ENCODE measurements around the gene PLEKHA1.

Gene PLEKHA1

DNA sequence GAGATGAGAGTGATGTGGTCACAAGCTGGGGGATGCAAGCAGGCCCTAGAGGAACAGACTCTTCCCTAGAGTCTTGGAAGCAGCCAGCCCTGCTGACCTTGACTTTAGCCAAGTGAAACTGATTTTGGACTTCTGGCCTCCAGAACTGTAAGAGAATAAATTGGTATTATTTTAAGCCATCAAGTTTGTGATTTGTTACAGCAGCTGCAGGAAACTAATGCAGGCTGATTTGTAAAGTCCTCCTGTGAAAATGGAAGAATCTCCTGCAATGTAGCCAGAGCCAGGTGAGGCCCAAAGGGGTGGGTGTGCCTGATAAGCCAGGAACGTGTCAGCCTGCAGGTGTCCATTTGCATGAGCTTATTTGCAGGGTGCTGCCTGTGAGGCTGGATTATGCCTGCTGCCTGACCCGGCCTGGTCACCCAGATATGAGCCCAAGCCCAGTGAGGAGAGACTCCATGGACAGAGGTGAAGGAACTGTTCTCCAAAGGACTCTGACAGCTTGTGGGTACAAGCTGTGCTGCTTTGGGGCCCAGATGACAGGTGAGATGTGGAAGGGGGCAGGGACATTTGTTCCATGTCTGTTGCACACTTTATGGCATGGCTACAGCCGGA lies 24.6 kb upstream of the PLEKHA1 start:
- TF ChIP-seq POLR2AphosphoS5 (IDR thresholded peaks at IDR 0.05; ENCODE audit: low read depth, low read length) (no peak), SIN3A (IDR thresholded peaks at IDR 0.05; ENCODE audit: borderline replicate concordance, insufficient read depth, low read length) (no peak), FOXP2 (optimal IDR thresholded peaks at IDR 0.05; ENCODE audit: borderline replicate concordance, extremely low read depth, extremely low read length, insufficient read depth) (no peak), TAF1 (IDR thresholded peaks at IDR 0.05; ENCODE audit: borderline replicate concordance, insufficient read depth, low read length) (no peak)
- TF ChIP-seq, protein P1, sequence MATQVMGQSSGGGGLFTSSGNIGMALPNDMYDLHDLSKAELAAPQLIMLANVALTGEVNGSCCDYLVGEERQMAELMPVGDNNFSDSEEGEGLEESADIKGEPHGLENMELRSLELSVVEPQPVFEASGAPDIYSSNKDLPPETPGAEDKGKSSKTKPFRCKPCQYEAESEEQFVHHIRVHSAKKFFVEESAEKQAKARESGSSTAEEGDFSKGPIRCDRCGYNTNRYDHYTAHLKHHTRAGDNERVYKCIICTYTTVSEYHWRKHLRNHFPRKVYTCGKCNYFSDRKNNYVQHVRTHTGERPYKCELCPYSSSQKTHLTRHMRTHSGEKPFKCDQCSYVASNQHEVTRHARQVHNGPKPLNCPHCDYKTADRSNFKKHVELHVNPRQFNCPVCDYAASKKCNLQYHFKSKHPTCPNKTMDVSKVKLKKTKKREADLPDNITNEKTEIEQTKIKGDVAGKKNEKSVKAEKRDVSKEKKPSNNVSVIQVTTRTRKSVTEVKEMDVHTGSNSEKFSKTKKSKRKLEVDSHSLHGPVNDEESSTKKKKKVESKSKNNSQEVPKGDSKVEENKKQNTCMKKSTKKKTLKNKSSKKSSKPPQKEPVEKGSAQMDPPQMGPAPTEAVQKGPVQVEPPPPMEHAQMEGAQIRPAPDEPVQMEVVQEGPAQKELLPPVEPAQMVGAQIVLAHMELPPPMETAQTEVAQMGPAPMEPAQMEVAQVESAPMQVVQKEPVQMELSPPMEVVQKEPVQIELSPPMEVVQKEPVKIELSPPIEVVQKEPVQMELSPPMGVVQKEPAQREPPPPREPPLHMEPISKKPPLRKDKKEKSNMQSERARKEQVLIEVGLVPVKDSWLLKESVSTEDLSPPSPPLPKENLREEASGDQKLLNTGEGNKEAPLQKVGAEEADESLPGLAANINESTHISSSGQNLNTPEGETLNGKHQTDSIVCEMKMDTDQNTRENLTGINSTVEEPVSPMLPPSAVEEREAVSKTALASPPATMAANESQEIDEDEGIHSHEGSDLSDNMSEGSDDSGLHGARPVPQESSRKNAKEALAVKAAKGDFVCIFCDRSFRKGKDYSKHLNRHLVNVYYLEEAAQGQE (IDR thresholded peaks at IDR 0.05; ENCODE audit: insufficient read depth in 1 of 2, low read depth in 2 of 2, low read length in 2 of 2): no peak

DNA sequence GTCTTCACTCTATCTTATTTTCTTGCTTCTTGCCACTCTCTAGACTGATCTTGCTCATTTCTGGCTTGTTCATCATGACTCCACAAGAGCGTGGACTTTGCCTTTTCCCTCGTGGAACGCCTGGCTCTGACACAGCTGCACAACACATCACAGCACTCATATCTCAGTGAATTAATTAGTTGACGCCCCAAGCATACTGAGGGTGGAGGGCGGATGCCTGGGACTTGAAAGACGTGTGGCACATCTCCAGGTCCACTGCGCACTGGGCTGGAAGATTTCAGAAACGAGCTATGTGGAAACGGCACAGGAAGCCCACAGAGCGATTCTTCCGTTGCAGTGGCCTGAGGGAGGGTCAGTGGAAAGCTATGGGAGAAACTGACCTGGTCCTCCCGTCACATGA lies 23.6 kb upstream of the PLEKHA1 start:
- TF ChIP-seq, protein P1 (IDR thresholded peaks at IDR 0.05; ENCODE audit: insufficient read depth in 1 of 2, low read depth in 2 of 2, low read length in 2 of 2): no peak
- TF ChIP-seq FOXP2 (optimal IDR thresholded peaks at IDR 0.05; ENCODE audit: borderline replicate concordance, extremely low read depth, extremely low read length, insufficient read depth) (no peak), POLR2AphosphoS5 (IDR thresholded peaks at IDR 0.05; ENCODE audit: low read depth, low read length) (no peak), SIN3A (IDR thresholded peaks at IDR 0.05; ENCODE audit: borderline replicate concordance, insufficient read depth, low read length) (no peak), TAF1 (IDR thresholded peaks at IDR 0.05; ENCODE audit: borderline replicate concordance, insufficient read depth, low read length) (no peak)

DNA sequence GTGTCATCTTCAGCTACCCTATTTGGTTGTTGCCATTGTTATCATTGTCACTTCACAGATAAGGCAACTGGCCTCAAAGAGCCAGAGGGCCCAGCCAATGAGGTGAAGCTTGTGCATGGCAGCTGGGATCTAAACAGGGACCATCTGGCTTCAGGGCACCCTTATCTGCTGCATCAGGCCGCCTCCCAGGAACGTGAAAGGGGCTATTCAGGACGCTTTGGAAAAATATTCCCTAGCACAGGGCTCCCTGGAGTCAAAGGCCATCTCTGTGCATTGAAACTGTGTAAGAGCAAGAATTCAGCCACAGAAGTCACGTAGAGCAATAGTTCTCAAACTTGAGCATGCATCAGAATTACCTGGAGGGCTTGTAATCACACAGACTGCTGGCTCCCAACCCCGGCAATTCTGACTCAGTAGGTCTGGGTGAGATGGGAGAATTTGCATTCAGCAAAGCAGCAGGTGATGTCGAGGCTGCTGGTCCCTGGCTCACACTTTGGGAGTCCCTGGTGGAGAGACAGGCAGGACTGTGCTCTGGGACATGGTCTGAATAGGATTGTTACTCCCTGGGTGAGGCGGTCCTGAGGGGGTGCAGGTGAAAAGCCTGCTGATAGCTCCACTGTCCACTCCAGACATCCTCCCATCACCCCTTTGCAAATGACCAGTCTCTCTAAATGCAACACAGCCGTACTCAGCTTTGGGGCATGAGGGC lies 21.5 kb upstream of the PLEKHA1 start:
- TF ChIP-seq SIN3A (IDR thresholded peaks at IDR 0.05; ENCODE audit: borderline replicate concordance, insufficient read depth, low read length): no peak
- TF ChIP-seq, protein P1 (IDR thresholded peaks at IDR 0.05; ENCODE audit: insufficient read depth in 1 of 2, low read depth in 2 of 2, low read length in 2 of 2): no peak
- TF ChIP-seq TAF1 (IDR thresholded peaks at IDR 0.05; ENCODE audit: borderline replicate concordance, insufficient read depth, low read length): no peak
- TF ChIP-seq FOXP2 (optimal IDR thresholded peaks at IDR 0.05; ENCODE audit: borderline replicate concordance, extremely low read depth, extremely low read length, insufficient read depth): no peak
- no peak for TF ChIP-seq POLR2AphosphoS5 (IDR thresholded peaks at IDR 0.05; ENCODE audit: low read depth, low read length)

DNA sequence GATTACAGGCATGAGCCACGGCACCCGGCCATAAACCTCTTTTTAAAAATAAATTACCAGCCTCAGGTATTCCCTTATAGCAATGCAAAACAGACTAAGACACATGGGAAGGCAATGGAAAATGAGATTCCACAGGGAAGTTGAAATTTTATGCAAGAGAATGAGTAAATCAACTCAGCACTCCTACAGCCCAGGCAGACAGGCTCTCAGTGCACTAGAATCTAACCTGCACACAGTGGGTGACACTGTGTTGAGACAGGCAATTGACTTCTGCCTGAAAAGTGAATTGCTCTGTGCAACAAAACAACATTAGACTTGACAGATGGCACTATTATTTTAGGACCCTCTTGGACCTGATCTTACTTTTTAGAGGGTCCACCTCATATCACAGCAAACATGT lies 20.1 kb upstream of the PLEKHA1 start:
- no peak for TF ChIP-seq POLR2AphosphoS5 (IDR thresholded peaks at IDR 0.05; ENCODE audit: low read depth, low read length)
- no peak for TF ChIP-seq TAF1 (IDR thresholded peaks at IDR 0.05; ENCODE audit: borderline replicate concordance, insufficient read depth, low read length)
- no peak for TF ChIP-seq FOXP2 (optimal IDR thresholded peaks at IDR 0.05; ENCODE audit: borderline replicate concordance, extremely low read depth, extremely low read length, insufficient read depth)
- TF ChIP-seq, protein P1 (IDR thresholded peaks at IDR 0.05; ENCODE audit: insufficient read depth in 1 of 2, low read depth in 2 of 2, low read length in 2 of 2): no peak
- no peak for TF ChIP-seq SIN3A (IDR thresholded peaks at IDR 0.05; ENCODE audit: borderline replicate concordance, insufficient read depth, low read length)

All from PFSK-1 (cell line).